Body of pancreas (tissue), 4 donors: ENCODE results near the gene KCTD6.

ENCODE experiments used
- CTCF ChIP-seq, 7 experiments: fragments of 450-650 bp in 4 of 7; fragments of 200-600 bp in 3 of 7; sonication (generic) in 3 of 7; IDR thresholded peaks; one replicate each; pipeline ENCODE4 v1.5.1; 2016 to 2019; ENCODE audit warnings: antibody characterized with exemption in 7 of 7
- POLR2A ChIP-seq, 3 donors: fragments of 450-650 bp; IDR thresholded peaks; one replicate each; pipeline ENCODE4 v1.6.1; 2016; ENCODE audit warnings: antibody characterized with exemption in 3 of 3, mild to moderate bottlenecking in 2 of 3

DNA sequence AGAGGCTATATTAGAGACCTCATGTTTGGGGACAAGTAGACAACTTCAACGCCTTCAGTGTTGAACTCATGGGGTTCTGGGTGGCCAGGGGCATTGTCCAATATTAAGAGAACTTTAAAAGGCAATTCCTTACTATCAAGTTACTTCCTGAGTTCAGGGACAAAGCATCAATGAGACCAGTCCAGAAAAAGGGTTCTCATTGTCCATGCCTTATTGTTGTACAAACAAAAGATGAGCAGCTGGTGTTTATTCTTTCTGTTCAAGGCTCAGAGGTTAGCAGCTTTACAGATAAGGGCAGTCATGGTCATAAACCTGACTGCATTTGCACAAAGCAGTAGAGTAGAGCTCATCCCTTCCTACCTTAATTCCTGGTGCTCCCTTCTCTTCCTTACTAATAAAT, 39.7 kb upstream of the KCTD6 start:
- no peak for TF ChIP-seq CTCF (IDR thresholded peaks at IDR 0.05)
- no peak for TF ChIP-seq POLR2A (IDR thresholded peaks at IDR 0.05)
